NCI-H146 treated with DMSO at 0.1 percent for 48 hours (cell line): ENCODE measurements around the gene SMURF1.

Experiments
- DNase-seq: peaks from one replicate; lab custom pipeline; 2025; ENCODE audit not compliant: unreplicated experiment; lab: John Stamatoyannopoulos, UW

SMURF1 gene

GRCh38 chr7:99008181-99008631, 135.7 kb downstream of the SMURF1 start:
- DNase-seq: no peak

- DNase-seq: no peak
Observed at GRCh38 chr7:99006739-99007424, 137.0 kb downstream of the SMURF1 start.

DNA sequence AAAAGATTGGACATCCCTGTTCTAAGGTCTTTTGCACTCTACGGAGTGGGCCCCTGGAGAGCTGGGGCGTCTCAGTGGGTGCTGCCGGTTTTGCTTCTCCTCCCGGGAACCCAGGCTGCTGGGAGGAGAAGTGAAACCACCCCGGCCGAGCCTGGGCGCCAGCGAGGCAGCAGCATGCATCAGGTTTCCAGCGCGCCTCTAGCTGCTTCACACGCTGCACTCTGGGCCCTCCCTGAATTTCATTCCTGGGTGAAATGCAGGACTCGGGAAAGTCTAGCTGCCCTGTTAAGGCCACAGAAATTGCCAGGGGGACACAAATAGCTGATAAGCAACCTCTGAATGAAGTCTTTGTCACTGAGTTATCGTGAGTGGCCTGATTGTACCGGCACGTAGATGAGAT, 138.1 kb downstream of the SMURF1 start:
- no peak for DNase-seq

- DNase-seq: no peak
Observed at GRCh38 chr7:99004781-99005500, 139.0 kb downstream of the SMURF1 start.

DNA sequence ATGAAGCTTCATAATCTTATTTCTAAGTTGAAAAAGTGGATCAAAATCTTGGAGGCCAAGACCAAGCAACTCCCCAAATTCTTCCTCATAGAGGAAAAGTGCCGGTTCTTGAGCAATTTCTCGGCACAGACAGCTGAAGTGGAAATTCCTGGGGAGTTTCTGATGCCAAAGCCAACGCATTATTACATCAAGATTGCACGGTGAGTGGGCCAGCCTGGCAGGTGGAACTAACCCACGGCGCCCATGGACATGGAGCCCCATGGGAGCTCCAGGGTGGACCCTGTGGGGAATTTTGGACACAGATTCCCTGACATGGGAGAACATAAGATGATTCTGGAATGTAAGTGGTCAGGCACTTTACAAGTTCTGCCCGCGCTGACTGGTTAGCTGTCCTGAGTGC, 139.7 kb downstream of the SMURF1 start:
- DNase-seq: no peak

DNA sequence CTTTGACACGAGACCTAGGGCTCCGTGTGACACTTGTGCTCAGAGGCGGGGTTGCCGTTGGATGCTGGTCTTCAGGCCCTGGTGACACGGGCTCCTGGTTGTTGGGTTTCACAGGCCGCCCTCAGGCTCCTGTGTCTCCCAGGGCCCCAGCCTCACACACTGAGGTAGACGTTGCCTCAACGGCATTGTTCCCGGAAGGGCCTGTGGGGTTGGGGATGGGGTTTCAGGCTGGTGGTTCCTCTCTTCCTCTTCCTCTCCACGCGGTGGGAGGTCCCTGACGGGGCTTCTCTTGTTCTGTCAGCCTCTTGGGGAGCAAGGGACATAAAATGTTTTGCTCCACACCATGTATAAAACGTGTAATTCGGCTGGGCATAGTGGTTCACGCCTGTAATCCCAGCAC, 140.5 kb downstream of the SMURF1 start:
- no peak for DNase-seq

DNA sequence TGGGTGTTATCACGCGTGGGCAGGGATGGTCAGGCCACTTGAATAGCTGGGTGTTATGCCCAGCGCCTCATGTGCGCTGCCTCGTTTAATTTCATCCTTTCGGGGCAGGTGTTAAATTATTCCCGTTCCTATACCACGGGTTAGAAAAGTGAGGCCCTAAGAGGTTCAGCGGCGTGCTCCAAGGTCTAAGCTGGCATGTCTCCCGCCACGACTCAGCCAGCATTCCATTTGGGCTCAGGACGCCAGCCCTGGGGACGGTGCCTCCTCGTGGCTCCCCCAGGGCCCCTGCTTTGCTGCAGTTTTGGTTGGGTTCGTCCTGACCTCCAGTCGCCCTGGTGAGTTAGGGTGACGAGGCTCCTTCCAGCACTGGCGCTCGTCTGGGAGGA, 141.1 kb downstream of the SMURF1 start:
- DNase-seq: no peak

DNA sequence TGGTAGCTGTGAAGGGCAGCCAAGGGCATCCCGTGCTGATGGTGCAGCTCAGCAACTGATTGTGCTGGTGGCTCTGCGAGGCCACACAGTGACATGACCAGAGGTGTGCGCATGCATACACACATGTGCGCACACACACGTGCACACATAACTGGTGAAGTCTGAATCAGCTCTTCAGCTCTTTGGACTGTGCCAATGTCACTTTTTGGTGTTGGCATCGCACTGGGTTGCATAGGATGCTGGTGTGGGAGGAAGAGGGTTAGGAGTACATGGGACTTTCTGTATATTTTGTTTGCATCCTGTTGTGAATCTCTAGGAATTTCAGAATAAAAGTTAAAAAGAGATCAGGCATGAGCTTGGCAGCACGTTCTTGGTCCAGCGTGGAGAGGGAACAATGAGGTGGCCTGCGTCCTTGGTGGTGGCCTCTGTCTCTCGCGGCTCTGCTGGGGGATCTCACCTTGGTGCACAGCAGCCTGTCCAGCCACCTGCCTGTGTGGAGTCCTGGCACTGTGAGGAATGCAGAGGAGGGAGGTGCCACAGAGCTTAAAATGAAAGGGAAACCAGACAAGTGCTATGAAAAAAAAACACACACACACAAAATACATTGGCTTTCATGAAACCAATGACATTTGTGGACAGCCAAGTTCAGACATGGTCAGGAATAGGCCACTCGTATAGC, 141.6 kb downstream of the SMURF1 start:
- DNase-seq: no peak

GRCh38 chr7:99001482-99002147, 142.3 kb downstream of the SMURF1 start:
- no peak for DNase-seq

GRCh38 chr7:99000904-99001465, 142.9 kb downstream of the SMURF1 start:
- DNase-seq: no peak

GRCh38 chr7:99000196-99000903, 143.6 kb downstream of the SMURF1 start:
- no peak for DNase-seq

- no peak for DNase-seq
Observed at GRCh38 chr7:98998821-98999725, 144.8 kb downstream of the SMURF1 start.

DNA sequence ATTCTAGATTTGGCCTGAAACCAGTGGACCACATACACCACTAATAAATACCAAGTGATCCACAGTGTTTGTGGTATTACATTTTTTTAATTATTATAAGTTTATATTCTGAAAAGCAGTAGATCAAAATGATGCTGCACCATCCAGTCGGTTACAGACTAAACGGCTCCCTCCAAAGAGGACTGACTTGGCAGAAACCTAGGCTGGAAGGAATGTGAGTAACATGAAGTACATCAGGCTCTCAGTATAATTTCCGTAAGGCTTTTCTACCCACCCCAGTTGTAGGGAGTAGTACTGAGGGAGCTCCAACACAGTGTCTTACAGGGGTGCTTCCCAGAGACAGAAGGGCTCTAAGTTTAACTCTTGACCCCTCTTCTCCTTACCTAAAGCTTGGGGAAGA, 146.1 kb downstream of the SMURF1 start:
- DNase-seq: no peak

GRCh38 chr7:98996150-98996552, 147.8 kb downstream of the SMURF1 start:
- DNase-seq: no peak

GRCh38 chr7:98995523-98996149, 148.3 kb downstream of the SMURF1 start:
- DNase-seq: no peak

DNA sequence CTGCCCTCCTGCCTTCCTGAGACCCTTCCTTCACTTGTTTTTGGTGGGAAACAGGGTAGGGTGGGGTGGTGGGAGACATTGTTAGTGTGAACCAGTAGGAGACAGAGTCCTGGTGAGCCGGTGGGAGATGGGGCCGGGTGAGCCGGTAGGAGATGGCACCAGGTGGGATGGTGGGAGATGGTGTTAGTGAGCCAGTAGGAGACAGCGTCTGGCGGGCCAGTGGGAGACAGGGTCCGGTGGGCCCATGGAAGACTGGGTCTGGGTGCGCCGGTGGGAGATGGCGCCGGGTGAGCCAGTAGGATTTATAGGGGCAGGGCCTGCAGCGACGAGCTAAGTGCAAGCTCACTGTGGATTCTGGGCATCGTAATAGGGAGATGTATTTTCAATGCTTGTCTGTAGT, 148.8 kb downstream of the SMURF1 start:
- no peak for DNase-seq

- DNase-seq: no peak
Observed at GRCh38 chr7:98994046-98994944, 149.6 kb downstream of the SMURF1 start.
